HG03439 (cell line): Measurements from ENCODE around the gene GUCY2F.

Experiments used
- ATAC-seq: cut with Tn5 transposase; IDR thresholded peaks from one replicate; pipeline ENCODE4 v1.9.1; 2021; ENCODE audit warnings: mild to moderate bottlenecking, moderate library complexity; ENCODE audit not compliant: unreplicated experiment

GUCY2F gene

GRCh38 chrX:109398061-109398460 is 83.8 kb downstream of the GUCY2F start:
- no peak for ATAC-seq

GRCh38 chrX:109393859-109394258 is 88.0 kb downstream of the GUCY2F start:
- no peak for ATAC-seq

GRCh38 chrX:109392895-109393294 is 89.0 kb downstream of the GUCY2F start:
- ATAC-seq = no peak

GRCh38 chrX:109390556-109390955 is 91.3 kb downstream of the GUCY2F start:
- no peak for ATAC-seq

- ATAC-seq = no peak
Measured at GRCh38 chrX:109389917-109390316, 92.0 kb downstream of the GUCY2F start.

GRCh38 chrX:109384699-109385098 is 97.2 kb downstream of the GUCY2F start:
- no peak for ATAC-seq

- no peak for ATAC-seq
Measured at GRCh38 chrX:109382332-109382731, 99.6 kb downstream of the GUCY2F start.

- no peak for ATAC-seq
Measured at GRCh38 chrX:109378281-109378680, 103.6 kb downstream of the GUCY2F start.

GRCh38 chrX:109374262-109374960 is 107.5 kb downstream of the GUCY2F start:
- ATAC-seq = no peak

- ATAC-seq = no peak
Measured at GRCh38 chrX:109373468-109373867, 108.4 kb downstream of the GUCY2F start.

- ATAC-seq = no peak
Measured at GRCh38 chrX:109372716-109373115, 109.2 kb downstream of the GUCY2F start.

GRCh38 chrX:109372291-109372690 is 109.6 kb downstream of the GUCY2F start:
- no peak for ATAC-seq

GRCh38 chrX:109362101-109362500 is 119.8 kb downstream of the GUCY2F start:
- no peak for ATAC-seq

GRCh38 chrX:109360301-109360700 is 121.6 kb downstream of the GUCY2F start:
- ATAC-seq = no peak

- ATAC-seq = no peak
Measured at GRCh38 chrX:109357706-109358105, 124.2 kb downstream of the GUCY2F start.

- ATAC-seq = no peak
Measured at GRCh38 chrX:109356684-109357083, 125.2 kb downstream of the GUCY2F start.

GRCh38 chrX:109352066-109352588 is 129.8 kb downstream of the GUCY2F start:
- ATAC-seq = no peak

GRCh38 chrX:109351557-109351956 is 130.3 kb downstream of the GUCY2F start:
- ATAC-seq = no peak

GRCh38 chrX:109350551-109350950 is 131.3 kb downstream of the GUCY2F start:
- no peak for ATAC-seq

GRCh38 chrX:109350051-109350450 is 131.8 kb downstream of the GUCY2F start:
- no peak for ATAC-seq

- ATAC-seq = no peak
Measured at GRCh38 chrX:109347632-109348031, 134.3 kb downstream of the GUCY2F start.

- ATAC-seq = no peak
Measured at GRCh38 chrX:109346491-109346890, 135.4 kb downstream of the GUCY2F start.

- ATAC-seq = no peak
Measured at GRCh38 chrX:109345856-109346255, 136.0 kb downstream of the GUCY2F start.
